NCI-H2196 treated with DMSO at 0.1 percent for 48 hours (cell line): ENCODE measurements around the gene FAM110C.

ENCODE experiments used
- DNase-seq: peaks from one replicate; lab custom pipeline; 2025; ENCODE audit not compliant: unreplicated experiment; lab: John Stamatoyannopoulos, UW

The FAM110C gene

GRCh38 chr2:10222-10875 is 36.0 kb downstream of the FAM110C start:
- no peak for DNase-seq
